Hepatocyte (in vitro differentiated cells): ENCODE measurements around the gene RXRA. TPM values are rescaled to one million over a fixed set of nuclear protein-coding genes. Genes with fewer than 3 reads are reported as not detected.

Experiments used
- DNase-seq: peaks from one replicate; pipeline ENCODE4 v3.0.0-alpha.2; 2016; ENCODE audit warnings: low spot score
- H2AFZ ChIP-seq: fragments of 200-600 bp; sonication (generic); 2 replicates; pipeline ENCODE4 v1.6.0; 2016; ENCODE audit warnings: antibody characterized with exemption, mild to moderate bottlenecking
- H3K27ac ChIP-seq: fragments of 200-600 bp; sonication (generic); 2 replicates; pipeline ENCODE4 v1.5.1; 2016; ENCODE audit warnings: mild to moderate bottlenecking
- H3K27me3 ChIP-seq: fragments of 200-600 bp; sonication (generic); 2 replicates; pipeline ENCODE4 v1.6.1; 2016
- H3K36me3 ChIP-seq: fragments of 200-600 bp; sonication (generic); replicated peaks from 2 replicates; pipeline ENCODE4 v1.5.1; 2016; ENCODE audit warnings: low read depth; ENCODE audit not compliant: insufficient read depth
- H3K4me1 ChIP-seq: fragments of 200-600 bp; sonication (generic); 2 replicates; pipeline ENCODE4 v1.5.1; 2016; ENCODE audit warnings: mild to moderate bottlenecking, moderate library complexity; ENCODE audit not compliant: insufficient read depth
- H3K4me2 ChIP-seq: fragments of 200-600 bp; sonication (generic); 2 replicates; pipeline ENCODE4 v1.6.0; 2016
- H3K4me3 ChIP-seq: fragments of 200-600 bp; sonication (generic); 2 replicates; pipeline ENCODE4 v1.5.1; 2016; ENCODE audit warnings: mild to moderate bottlenecking
- H3K79me2 ChIP-seq: fragments of 200-600 bp; sonication (generic); 2 replicates; pipeline ENCODE4 v1.6.0; 2017; ENCODE audit warnings: mild to moderate bottlenecking
- H3K9me2 ChIP-seq: fragments of 200-600 bp; sonication (generic); replicated peaks from 2 replicates; pipeline ENCODE4 v1.6.0; 2017; ENCODE audit warnings: mild to moderate bottlenecking; ENCODE audit not compliant: insufficient read depth
- H3K9me3 ChIP-seq: fragments of 200-600 bp; sonication (generic); 2 replicates; pipeline ENCODE4 v1.5.1; 2016; ENCODE audit warnings: low read depth, mild to moderate bottlenecking
- H4K20me1 ChIP-seq: fragments of 200-600 bp; sonication (generic); 2 replicates; pipeline ENCODE4 v1.6.0; 2016; ENCODE audit warnings: mild to moderate bottlenecking; ENCODE audit not compliant: insufficient read depth, poor library complexity, severe bottlenecking
- EZH2 ChIP-seq: fragments of 200-600 bp; sonication (generic); IDR thresholded peaks from 2 replicates; pipeline ENCODE4 v1.6.1; 2016; ENCODE audit warnings: antibody characterized with exemption, mild to moderate bottlenecking, borderline replicate concordance
- EZH2phosphoT487 ChIP-seq: fragments of 200-600 bp; sonication (generic); IDR thresholded peaks from one replicate; pipeline ENCODE4 v1.6.1; 2018; ENCODE audit warnings: antibody characterized with exemption, mild to moderate bottlenecking, low read depth, moderate library complexity; ENCODE audit not compliant: unreplicated experiment, severe bottlenecking
- WGBS: methylation state at CpG from one replicate; pipeline ENCODE4 v1.1.6; 2016; ENCODE audit warnings: low lambda C conversion rate; ENCODE audit errors: missing lambda C conversion rate; 5-methylcytosine and 5-hydroxymethylcytosine counted together
- polyA plus RNA-seq: library from polyadenylated mRNA; unstranded; fragments of >200 nt; fragmentation: Nextera tagmentation; extraction: Ambion mirVana; gene quantifications from 2 replicates; pipeline ENCODE4 v1.2.1, GENCODE V29; 2016
- total RNA-seq: library from RNA; depleted of rRNA; stranded (reverse); fragments of >200 nt; gene quantifications from 2 replicates; pipeline ENCODE4 v1.2.3, GENCODE V29; 2014
- TF ChIP-seq, protein P1 (sequence below): fragments of 200-600 bp; sonication (generic); IDR thresholded peaks from 2 replicates; pipeline ENCODE4 v1.5.1; 2016; ENCODE audit warnings: antibody characterized with exemption, mild to moderate bottlenecking; ENCODE audit not compliant: poor library complexity

RXRA gene
- total and polyA plus RNA-seq, 2 experiments from 2014 or later, result 35.9 to 41.6 TPM

- peaks cover 100% of the 10 kb centered on the region for H3K79me2 ChIP-seq
- no peak overlapping the region for H3K4me3 ChIP-seq
- 75% methylated on average over 7 of the region's 7 CpGs for whole genome bisulfite sequencing
- H3K36me3 ChIP-seq, result no peaks in the 10 kb centered on the region
- TF ChIP-seq EZH2phosphoT487, result no peak
- no peak for TF ChIP-seq EZH2
- TF ChIP-seq, protein P1, sequence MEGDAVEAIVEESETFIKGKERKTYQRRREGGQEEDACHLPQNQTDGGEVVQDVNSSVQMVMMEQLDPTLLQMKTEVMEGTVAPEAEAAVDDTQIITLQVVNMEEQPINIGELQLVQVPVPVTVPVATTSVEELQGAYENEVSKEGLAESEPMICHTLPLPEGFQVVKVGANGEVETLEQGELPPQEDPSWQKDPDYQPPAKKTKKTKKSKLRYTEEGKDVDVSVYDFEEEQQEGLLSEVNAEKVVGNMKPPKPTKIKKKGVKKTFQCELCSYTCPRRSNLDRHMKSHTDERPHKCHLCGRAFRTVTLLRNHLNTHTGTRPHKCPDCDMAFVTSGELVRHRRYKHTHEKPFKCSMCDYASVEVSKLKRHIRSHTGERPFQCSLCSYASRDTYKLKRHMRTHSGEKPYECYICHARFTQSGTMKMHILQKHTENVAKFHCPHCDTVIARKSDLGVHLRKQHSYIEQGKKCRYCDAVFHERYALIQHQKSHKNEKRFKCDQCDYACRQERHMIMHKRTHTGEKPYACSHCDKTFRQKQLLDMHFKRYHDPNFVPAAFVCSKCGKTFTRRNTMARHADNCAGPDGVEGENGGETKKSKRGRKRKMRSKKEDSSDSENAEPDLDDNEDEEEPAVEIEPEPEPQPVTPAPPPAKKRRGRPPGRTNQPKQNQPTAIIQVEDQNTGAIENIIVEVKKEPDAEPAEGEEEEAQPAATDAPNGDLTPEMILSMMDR, result no peak
- no peaks in the 10 kb centered on the region for H3K9me2 ChIP-seq
- no peak overlapping the region for H3K27ac ChIP-seq
- H3K27me3 ChIP-seq, result no peaks in the 10 kb centered on the region
- no peak overlapping the region for H3K4me2 ChIP-seq
- H4K20me1 ChIP-seq, result peaks cover 100% of the 10 kb centered on the region
- DNase-seq, result no peak
- peaks cover 20% of the 10 kb centered on the region for H3K4me1 ChIP-seq
- H3K9me3 ChIP-seq, result no peaks in the 10 kb centered on the region
- H2AFZ ChIP-seq, result no peak overlapping the region
Measured at GRCh38 chr9:134342746-134343115, 16.5 kb downstream of the RXRA start.

GRCh38 chr9:134343637-134344036 is 17.4 kb downstream of the RXRA start:
- no peaks in the 10 kb centered on the region for H3K9me2 ChIP-seq
- no peaks in the 10 kb centered on the region for H3K9me3 ChIP-seq
- no peak overlapping the region for H2AFZ ChIP-seq
- no peaks in the 10 kb centered on the region for H3K36me3 ChIP-seq
- TF ChIP-seq EZH2, result no peak
- TF ChIP-seq, protein P1, result no peak
- TF ChIP-seq EZH2phosphoT487, result no peak
- no peak overlapping the region for H3K4me2 ChIP-seq
- peaks cover 100% of the 10 kb centered on the region for H3K79me2 ChIP-seq
- H3K4me3 ChIP-seq, result no peak overlapping the region
- peaks cover 13% of the 10 kb centered on the region for H3K4me1 ChIP-seq
- peaks cover 100% of the 10 kb centered on the region for H4K20me1 ChIP-seq
- 88% methylated on average over 16 of the region's 16 CpGs for WGBS
- no peaks in the 10 kb centered on the region for H3K27me3 ChIP-seq
- DNase-seq, result no peak
- no peak overlapping the region for H3K27ac ChIP-seq

- TF ChIP-seq, protein P1, result no peak
- TF ChIP-seq EZH2, result no peak
- no peak for TF ChIP-seq EZH2phosphoT487
- Histone ChIP-seq H3K9me3 (no peaks in the 10 kb centered on the region), H3K27ac (no peak overlapping the region), H3K9me2 (no peaks in the 10 kb centered on the region), H3K27me3 (no peaks in the 10 kb centered on the region), H2AFZ (no peak overlapping the region), H3K4me3 (no peak overlapping the region), H4K20me1 (peaks cover 100% of the 10 kb centered on the region), H3K4me1 (peaks cover 7% of the 10 kb centered on the region), H3K36me3 (no peaks in the 10 kb centered on the region), H3K4me2 (no peak overlapping the region), H3K79me2 (peaks cover 100% of the 10 kb centered on the region)
- 90% methylated on average over 17 of the region's 17 CpGs for WGBS
- no peak for DNase-seq
Measured at GRCh38 chr9:134344068-134344799, 18.0 kb downstream of the RXRA start.
